ENCODE results near the gene UNC5C. TPM values are rescaled to one million over a fixed set of nuclear protein-coding genes. Genes with fewer than 3 reads are reported as not detected.

The UNC5C gene
- total RNA-seq, 1 experiment from 2014 or later = not detected

GRCh38 chr4:95213366-95213765 lies 335.4 kb downstream of the UNC5C start:
- Mint-ChIP-seq H3K27ac (ENCODE audit: low read depth, unreplicated experiment) (no peak overlapping the region), H3K4me1 (ENCODE audit: insufficient read depth, unreplicated experiment) (no peaks in the 10 kb centered on the region), H3K4me3 (ENCODE audit: unreplicated experiment) (no peak overlapping the region), H3K27me3 (ENCODE audit: insufficient read depth, unreplicated experiment) (peaks cover 13% of the 10 kb centered on the region), H3K36me3 (ENCODE audit: insufficient read depth, unreplicated experiment) (no peaks in the 10 kb centered on the region), H3K9me3 (ENCODE audit: unreplicated experiment) (no peaks in the 10 kb centered on the region)
- DNase-seq (ENCODE audit: unreplicated experiment) = no peak
- ChIA-PET POLR2A (no interaction called here), CTCF (interaction anchor here (1.1 kb wide), 1 partner anchor 1141 kb away, joined by 3 read pairs; no protein-coding TSS in a partner anchor)
- TF ChIP-seq CTCF (IDR thresholded peaks at IDR 0.05; ENCODE audit: unreplicated experiment) = no peak
- BruUV-seq (replicated peaks) = no TSS peak
- intact Hi-C loops (cut with micrococcal nuclease) = no loop called here

GRCh38 chr4:95212692-95213091 lies 336.1 kb downstream of the UNC5C start:
- no peaks in the 10 kb centered on the region for H3K4me1 Mint-ChIP-seq (ENCODE audit: insufficient read depth, unreplicated experiment)
- H3K36me3 Mint-ChIP-seq (ENCODE audit: insufficient read depth, unreplicated experiment) = no peaks in the 10 kb centered on the region
- H3K9me3 Mint-ChIP-seq (ENCODE audit: unreplicated experiment) = no peaks in the 10 kb centered on the region
- no peak overlapping the region for H3K4me3 Mint-ChIP-seq (ENCODE audit: unreplicated experiment)
- POLR2A ChIA-PET = no interaction called here
- peaks cover 13% of the 10 kb centered on the region for H3K27me3 Mint-ChIP-seq (ENCODE audit: insufficient read depth, unreplicated experiment)
- no peak overlapping the region for H3K27ac Mint-ChIP-seq (ENCODE audit: low read depth, unreplicated experiment)
- CTCF ChIA-PET = no interaction called here
- intact Hi-C loops (cut with micrococcal nuclease) = no loop called here
- TF ChIP-seq CTCF (IDR thresholded peaks at IDR 0.05; ENCODE audit: unreplicated experiment) = no peak
- no TSS peak for BruUV-seq (replicated peaks)
- no peak for DNase-seq (ENCODE audit: unreplicated experiment)

- intact Hi-C loops (cut with micrococcal nuclease) = no loop called here
- DNase-seq (ENCODE audit: unreplicated experiment) = no peak
- no peak for TF ChIP-seq CTCF (IDR thresholded peaks at IDR 0.05; ENCODE audit: unreplicated experiment)
- ChIA-PET CTCF (no interaction called here), POLR2A (no interaction called here)
- no peaks in the 10 kb centered on the region for H3K36me3 Mint-ChIP-seq (ENCODE audit: insufficient read depth, unreplicated experiment)
- no peak overlapping the region for H3K4me3 Mint-ChIP-seq (ENCODE audit: unreplicated experiment)
- no peaks in the 10 kb centered on the region for H3K9me3 Mint-ChIP-seq (ENCODE audit: unreplicated experiment)
- no peaks in the 10 kb centered on the region for H3K4me1 Mint-ChIP-seq (ENCODE audit: insufficient read depth, unreplicated experiment)
- peaks cover 13% of the 10 kb centered on the region for H3K27me3 Mint-ChIP-seq (ENCODE audit: insufficient read depth, unreplicated experiment)
- no TSS peak for BruUV-seq (replicated peaks)
- no peak overlapping the region for H3K27ac Mint-ChIP-seq (ENCODE audit: low read depth, unreplicated experiment)
These were observed 338.8 kb downstream of the UNC5C start for GRCh38 chr4:95209927-95210326.

GRCh38 chr4:95204873-95205272 lies 343.9 kb downstream of the UNC5C start:
- intact Hi-C loops (cut with micrococcal nuclease) = no loop called here
- POLR2A ChIA-PET = no interaction called here

More at GRCh38 chr4:95204873-95205272, 343.9 kb downstream of the UNC5C start:
- Mint-ChIP-seq H3K9me3 (ENCODE audit: unreplicated experiment) (no peaks in the 10 kb centered on the region), H3K4me1 (ENCODE audit: insufficient read depth, unreplicated experiment) (no peaks in the 10 kb centered on the region), H3K27ac (ENCODE audit: low read depth, unreplicated experiment) (no peak overlapping the region), H3K4me3 (ENCODE audit: unreplicated experiment) (no peak overlapping the region), H3K36me3 (ENCODE audit: insufficient read depth, unreplicated experiment) (no peaks in the 10 kb centered on the region), H3K27me3 (ENCODE audit: insufficient read depth, unreplicated experiment) (no peaks in the 10 kb centered on the region)
- peak; percentile 8 for TF ChIP-seq CTCF (IDR thresholded peaks at IDR 0.05; ENCODE audit: unreplicated experiment)
- peak; percentile 47 for DNase-seq (ENCODE audit: unreplicated experiment)
- CTCF ChIA-PET = interaction anchor here (0.6 to 1.9 kb wide), 7 partner anchors 10 to 1150 kb away, joined by 3 to 7 read pairs (median 4); no protein-coding TSS in a partner anchor
- BruUV-seq (replicated peaks) = no TSS peak
